Gastrocnemius medialis (tissue), 4 donors: Measurements from ENCODE around the gene SUPT3H.

Source experiments
- CTCF ChIP-seq, 5 experiments: fragments of 450-650 bp in 3 of 5; fragments of 200-600 bp in 2 of 5; sonication (generic) in 2 of 5; IDR thresholded peaks in 4 of 5; conservative IDR thresholded peaks in 1 of 5; 1 replicate in 4 of 5; 2 replicates in 1 of 5; pipeline ENCODE4 v1.5.1; 2016 to 2019; ENCODE audit warnings: antibody characterized with exemption in 5 of 5, mild to moderate bottlenecking in 3 of 5, moderate library complexity in 3 of 5
- POLR2A ChIP-seq, 2 donors: fragments of 450-650 bp; IDR thresholded peaks; one replicate each; pipeline ENCODE4 v1.6.1; 2017; ENCODE audit warnings: antibody characterized with exemption in 2 of 2, mild to moderate bottlenecking in 2 of 2, moderate library complexity in 2 of 2

- peak in 3 of 5 experiments; percentile 17 to 36 (median 30) for TF ChIP-seq CTCF (IDR thresholded peaks at IDR 0.05 in 4 of 5, conservative IDR thresholded peaks at IDR 0.05 in 1 of 5)
- peak; percentile 76 to 79 for TF ChIP-seq POLR2A (IDR thresholded peaks at IDR 0.05)
Observed at GRCh38 chr6:45377554-45378333, at the start of gene SUPT3H.
